Measurements from ENCODE around the gene ABCC3.

DNA sequence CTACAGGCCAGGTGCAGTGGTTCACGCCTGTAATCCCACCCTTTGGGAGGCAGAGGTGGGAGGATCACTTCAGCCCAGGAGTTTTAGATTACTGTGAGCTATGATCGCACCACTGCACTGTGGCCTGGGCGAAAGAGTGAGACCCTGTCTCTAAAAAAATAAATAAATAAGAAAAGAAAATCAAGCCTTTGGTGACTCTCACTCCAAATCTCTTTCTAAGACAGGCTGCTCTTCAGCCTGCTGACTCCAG, 976 bp downstream of the ABCC3 start:
- no peak for TF ChIP-seq GATA3 (IDR thresholded peaks at IDR 0.05; ENCODE audit: low read depth, low read length)
- TF ChIP-seq GATA2 (IDR thresholded peaks at IDR 0.05; ENCODE audit: low read depth, low read length) = no peak
